Measurements from ENCODE around the gene TXNDC16.

Gene TXNDC16

GRCh38 chr14:52442166-52442565 is 110.1 kb downstream of the TXNDC16 start:
- Mint-ChIP-seq H3K4me1 (peaks cover 10% of the 10 kb centered on the region), H3K27me3 (no peaks in the 10 kb centered on the region), H3K27ac (no peak overlapping the region), H3K9me3 (no peaks in the 10 kb centered on the region), H3K4me3 (no peak overlapping the region), H3K36me3 (peaks cover 31% of the 10 kb centered on the region)

- Mint-ChIP-seq H3K4me3 (no peak overlapping the region), H3K27me3 (no peaks in the 10 kb centered on the region), H3K4me1 (peaks cover 10% of the 10 kb centered on the region), H3K36me3 (peaks cover 30% of the 10 kb centered on the region), H3K9me3 (no peaks in the 10 kb centered on the region), H3K27ac (no peak overlapping the region)
Observed at GRCh38 chr14:52439476-52439875, 112.8 kb downstream of the TXNDC16 start.

GRCh38 chr14:52434955-52435354 is 117.3 kb downstream of the TXNDC16 start:
- Mint-ChIP-seq H3K27ac (no peak overlapping the region), H3K4me1 (peaks cover 10% of the 10 kb centered on the region), H3K36me3 (peaks cover 16% of the 10 kb centered on the region), H3K27me3 (no peaks in the 10 kb centered on the region), H3K9me3 (no peaks in the 10 kb centered on the region), H3K4me3 (no peak overlapping the region)

GRCh38 chr14:52430474-52430873 is 121.8 kb downstream of the TXNDC16 start:
- no peaks in the 10 kb centered on the region for H3K4me1 Mint-ChIP-seq
- no peak overlapping the region for H3K4me3 Mint-ChIP-seq
- no peaks in the 10 kb centered on the region for H3K27me3 Mint-ChIP-seq
- H3K36me3 Mint-ChIP-seq = peaks cover 6% of the 10 kb centered on the region
- no peaks in the 10 kb centered on the region for H3K9me3 Mint-ChIP-seq
- no peak overlapping the region for H3K27ac Mint-ChIP-seq

GRCh38 chr14:52429451-52429850 is 122.9 kb downstream of the TXNDC16 start:
- H3K4me3 Mint-ChIP-seq = no peak overlapping the region
- H3K27me3 Mint-ChIP-seq = no peaks in the 10 kb centered on the region
- no peak overlapping the region for H3K27ac Mint-ChIP-seq
- H3K4me1 Mint-ChIP-seq = no peaks in the 10 kb centered on the region
- H3K9me3 Mint-ChIP-seq = no peaks in the 10 kb centered on the region
- H3K36me3 Mint-ChIP-seq = peaks cover 6% of the 10 kb centered on the region

GRCh38 chr14:52427460-52427859 is 124.8 kb downstream of the TXNDC16 start:
- Mint-ChIP-seq H3K4me3 (no peak overlapping the region), H3K27me3 (no peaks in the 10 kb centered on the region), H3K4me1 (no peaks in the 10 kb centered on the region), H3K9me3 (no peaks in the 10 kb centered on the region), H3K27ac (no peak overlapping the region), H3K36me3 (peaks cover 6% of the 10 kb centered on the region)

- H3K27me3 Mint-ChIP-seq = no peaks in the 10 kb centered on the region
- peaks cover 18% of the 10 kb centered on the region for H3K4me1 Mint-ChIP-seq
- no peaks in the 10 kb centered on the region for H3K9me3 Mint-ChIP-seq
- no peak overlapping the region for H3K4me3 Mint-ChIP-seq
- no peak overlapping the region for H3K27ac Mint-ChIP-seq
- peaks cover 3% of the 10 kb centered on the region for H3K36me3 Mint-ChIP-seq
Observed at GRCh38 chr14:52422650-52423356, 129.5 kb downstream of the TXNDC16 start.

GRCh38 chr14:52417139-52417538 is 135.2 kb downstream of the TXNDC16 start:
- Mint-ChIP-seq H3K4me1 (peaks cover 47% of the 10 kb centered on the region), H3K36me3 (no peaks in the 10 kb centered on the region), H3K27ac (no peak overlapping the region), H3K4me3 (no peak overlapping the region), H3K9me3 (no peaks in the 10 kb centered on the region), H3K27me3 (no peaks in the 10 kb centered on the region)

GRCh38 chr14:52413729-52414408 is 138.4 kb downstream of the TXNDC16 start:
- H3K36me3 Mint-ChIP-seq = no peaks in the 10 kb centered on the region
- H3K4me1 Mint-ChIP-seq = peaks cover 41% of the 10 kb centered on the region
- H3K27ac Mint-ChIP-seq = peak overlapping the region; percentile 95
- no peaks in the 10 kb centered on the region for H3K9me3 Mint-ChIP-seq
- peak overlapping the region; percentile 57 for H3K4me3 Mint-ChIP-seq
- no peaks in the 10 kb centered on the region for H3K27me3 Mint-ChIP-seq

- H3K9me3 Mint-ChIP-seq = no peaks in the 10 kb centered on the region
Observed at GRCh38 chr14:52412426-52412825, 139.9 kb downstream of the TXNDC16 start.

GRCh38 chr14:52405314-52405713 is 147.0 kb downstream of the TXNDC16 start:
- H3K4me3 Mint-ChIP-seq = no peak overlapping the region
- H3K9me3 Mint-ChIP-seq = peaks cover 5% of the 10 kb centered on the region
- peaks cover 59% of the 10 kb centered on the region for H3K4me1 Mint-ChIP-seq
- peaks cover 2% of the 10 kb centered on the region for H3K36me3 Mint-ChIP-seq
- H3K27me3 Mint-ChIP-seq = no peaks in the 10 kb centered on the region
- H3K27ac Mint-ChIP-seq = peak overlapping the region; percentile 31

More at GRCh38 chr14:52412426-52412825, 139.9 kb downstream of the TXNDC16 start:
- H3K4me3 Mint-ChIP-seq = no peak overlapping the region
- no peaks in the 10 kb centered on the region for H3K36me3 Mint-ChIP-seq
- peak overlapping the region; percentile 95 for H3K27ac Mint-ChIP-seq
- peaks cover 34% of the 10 kb centered on the region for H3K4me1 Mint-ChIP-seq
- no peaks in the 10 kb centered on the region for H3K27me3 Mint-ChIP-seq

GRCh38 chr14:52402812-52403526 is 149.3 kb downstream of the TXNDC16 start:
- peaks cover 5% of the 10 kb centered on the region for H3K9me3 Mint-ChIP-seq
- H3K4me3 Mint-ChIP-seq = no peak overlapping the region
- H3K36me3 Mint-ChIP-seq = peaks cover 2% of the 10 kb centered on the region
- no peaks in the 10 kb centered on the region for H3K27me3 Mint-ChIP-seq
- H3K4me1 Mint-ChIP-seq = peaks cover 62% of the 10 kb centered on the region
- no peak overlapping the region for H3K27ac Mint-ChIP-seq

GRCh38 chr14:52400846-52401245 is 151.5 kb downstream of the TXNDC16 start:
- no peak overlapping the region for H3K27ac Mint-ChIP-seq
- peaks cover 61% of the 10 kb centered on the region for H3K4me1 Mint-ChIP-seq
- no peaks in the 10 kb centered on the region for H3K36me3 Mint-ChIP-seq
- no peaks in the 10 kb centered on the region for H3K27me3 Mint-ChIP-seq
- peak overlapping the region; percentile 11 for H3K4me3 Mint-ChIP-seq
- H3K9me3 Mint-ChIP-seq = peaks cover 5% of the 10 kb centered on the region

GRCh38 chr14:52399921-52400595 is 152.2 kb downstream of the TXNDC16 start:
- Mint-ChIP-seq H3K4me3 (peak overlapping the region; percentile 11), H3K4me1 (peaks cover 60% of the 10 kb centered on the region), H3K27me3 (no peaks in the 10 kb centered on the region), H3K9me3 (peaks cover 6% of the 10 kb centered on the region), H3K27ac (no peak overlapping the region), H3K36me3 (peaks cover under 1% of the 10 kb centered on the region)

- H3K4me3 Mint-ChIP-seq = no peak overlapping the region
- H3K27ac Mint-ChIP-seq = no peak overlapping the region
- H3K36me3 Mint-ChIP-seq = peaks cover 2% of the 10 kb centered on the region
- H3K27me3 Mint-ChIP-seq = no peaks in the 10 kb centered on the region
- H3K9me3 Mint-ChIP-seq = peaks cover 4% of the 10 kb centered on the region
- peaks cover 54% of the 10 kb centered on the region for H3K4me1 Mint-ChIP-seq
Observed at GRCh38 chr14:52399104-52399503, 153.2 kb downstream of the TXNDC16 start.

Data from activated naive CD4-positive, alpha-beta T cell treated with anti-CD3 and anti-CD28 coated beads, Interleukin-2, amount 50 U/mL, for 24 hours (primary cell).